Dermis microvascular lymphatic vessel endothelial cell (primary cell): ENCODE results near the gene PTPRO. TPM values are rescaled to one million over a fixed set of nuclear protein-coding genes. Genes with fewer than 3 reads are reported as not detected.

Source experiments
- DNase-seq, 2 donors: peaks; one replicate each; pipeline versions ENCODE4 v3.0.0 to v3.0.0-alpha.2; 2010; ENCODE audit warnings: low read depth in 2 of 2
- total RNA-seq: library from RNA; depleted of rRNA; stranded (reverse); fragments of >200 nt; gene quantifications from 2 replicates; pipeline ENCODE4 v1.2.1, GENCODE V29; 2014

Gene PTPRO
- total RNA-seq, 1 donor from 2014 or later: not detected

DNA sequence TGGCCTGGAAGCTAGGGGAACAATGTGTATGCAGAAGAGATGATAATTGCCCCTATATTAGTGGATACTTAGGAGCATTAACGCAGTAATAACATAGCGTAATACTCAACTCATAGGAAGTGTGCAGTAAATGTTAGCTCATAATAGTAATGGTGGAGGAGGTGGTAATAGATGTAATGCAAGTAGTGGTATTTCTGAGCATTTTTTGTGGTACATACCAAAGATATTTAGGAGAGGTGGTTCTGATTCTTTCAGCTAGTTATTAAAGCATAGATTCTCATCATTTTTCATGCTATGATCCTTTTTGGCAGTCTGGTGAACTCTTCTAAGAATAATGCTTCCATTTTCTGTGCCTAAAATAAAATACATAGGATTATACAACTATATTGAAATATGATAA lies 233.1 kb downstream of the PTPRO start:
- DNase-seq: no peak

DNA sequence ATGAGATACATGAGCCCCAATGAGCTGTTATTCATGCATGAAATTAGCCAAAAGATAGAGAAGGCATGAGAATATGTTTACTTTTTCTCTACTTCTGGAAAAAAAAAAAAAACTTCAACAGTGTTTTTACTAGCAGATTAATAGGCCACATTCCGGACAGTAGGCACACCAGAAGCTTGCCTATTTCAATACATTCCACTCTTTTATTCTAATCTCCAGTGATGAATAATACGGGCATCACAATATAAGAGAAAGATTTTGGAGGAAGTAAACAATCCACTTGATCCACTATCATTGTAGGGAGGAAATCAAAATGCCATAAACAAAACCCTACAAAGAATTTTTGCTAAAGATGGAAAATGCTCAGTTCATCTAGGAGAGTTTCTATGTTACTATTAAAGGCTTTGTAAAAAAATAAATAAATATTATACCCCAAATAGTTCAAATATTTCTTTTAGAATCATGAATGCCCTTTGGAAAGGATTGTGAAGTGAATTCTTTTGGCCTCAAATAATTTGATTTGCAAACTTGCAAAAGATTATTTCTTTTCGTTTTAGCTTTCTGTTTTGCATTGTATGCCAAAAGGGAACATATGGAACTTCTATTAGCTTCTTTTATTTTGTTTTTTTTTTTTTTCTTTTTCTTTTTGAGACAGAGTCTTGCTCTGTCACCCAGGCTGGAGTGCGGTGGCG lies 234.2 kb downstream of the PTPRO start:
- DNase-seq: no peak

DNA sequence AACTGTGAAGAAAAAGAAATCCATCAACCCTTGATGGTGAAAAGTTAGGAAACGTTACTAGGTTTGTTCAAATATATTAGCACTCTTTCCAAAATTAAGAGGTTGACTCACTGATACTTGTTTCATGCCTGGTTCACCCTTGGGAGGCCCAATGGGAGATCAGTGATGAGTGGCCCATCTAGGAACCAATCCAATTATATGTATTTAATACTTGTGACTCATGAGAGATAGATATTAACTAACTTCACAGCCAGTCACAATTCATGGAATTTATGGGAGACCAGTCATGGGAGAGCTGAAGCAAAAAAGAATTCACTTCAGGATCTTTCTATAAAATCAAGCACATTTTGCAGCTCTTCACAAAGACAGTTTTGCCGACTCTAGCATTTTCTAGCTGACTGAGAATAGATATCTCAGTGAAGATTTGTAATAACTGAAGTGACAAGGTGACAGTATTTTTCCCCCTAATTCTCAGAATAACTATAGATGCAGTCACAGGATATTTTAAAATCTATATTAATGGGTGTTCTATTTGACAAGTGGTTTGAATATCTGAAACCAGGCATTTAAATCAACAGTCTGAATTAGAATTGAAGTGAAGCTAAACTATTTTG lies 236.7 kb downstream of the PTPRO start:
- DNase-seq: no peak

DNA sequence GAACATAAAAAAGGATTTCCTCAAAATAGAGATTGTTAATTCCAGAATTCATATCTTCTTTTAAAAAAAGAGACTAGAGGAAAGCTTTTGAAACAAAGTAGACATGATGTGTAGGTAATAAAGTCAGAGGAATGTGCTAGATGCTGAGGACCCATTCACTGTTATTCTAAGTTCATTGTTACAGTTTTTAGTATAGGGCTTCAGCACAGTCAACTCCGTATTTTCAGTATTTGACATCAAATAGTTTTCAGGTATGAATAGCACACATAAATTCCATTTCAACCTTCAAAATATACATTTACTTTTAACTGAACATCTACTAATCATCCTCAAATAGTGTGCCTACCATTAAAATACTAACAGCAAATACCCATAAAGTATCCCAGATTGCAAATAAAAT lies 239.1 kb downstream of the PTPRO start:
- DNase-seq: no peak

DNA sequence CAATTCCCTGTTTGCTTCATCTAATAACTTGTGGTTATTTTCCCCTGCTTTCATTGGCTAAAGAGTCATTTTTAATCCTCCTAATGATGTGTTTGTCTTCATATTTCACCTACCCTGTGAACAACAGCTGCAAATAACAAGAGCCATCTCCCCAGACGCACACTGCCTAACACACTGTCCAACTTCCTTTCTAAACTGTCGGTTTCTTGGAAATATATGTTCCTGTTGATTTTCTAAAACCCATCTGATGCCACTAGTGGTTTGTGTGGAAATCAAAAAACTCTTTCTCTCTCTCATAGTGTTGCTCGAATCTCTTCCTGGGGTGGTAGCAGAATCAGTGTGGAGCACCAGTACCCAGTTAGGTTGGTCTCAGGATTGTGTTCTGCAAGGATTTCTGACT lies 240.0 kb downstream of the PTPRO start:
- no peak for DNase-seq

DNA sequence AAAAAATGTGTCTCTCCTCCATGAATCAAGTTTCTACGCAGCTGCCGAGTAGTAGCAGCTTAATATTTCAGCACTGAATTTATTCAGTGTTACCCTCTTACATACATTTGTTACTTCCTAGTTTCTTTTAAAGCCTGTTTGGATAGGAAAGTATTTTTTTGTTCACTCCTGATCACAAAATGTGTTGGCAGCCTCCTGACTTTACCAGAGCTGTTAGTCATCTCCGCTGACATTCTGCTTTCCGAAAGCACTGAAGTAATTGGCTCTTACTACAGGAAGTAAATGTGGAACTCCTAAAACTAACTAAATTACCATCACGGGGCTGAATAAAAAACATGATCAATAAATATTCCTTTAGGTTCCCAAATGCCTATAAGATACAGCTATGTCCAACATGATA lies 241.4 kb downstream of the PTPRO start:
- peak; percentile 39 to 56 for DNase-seq

DNA sequence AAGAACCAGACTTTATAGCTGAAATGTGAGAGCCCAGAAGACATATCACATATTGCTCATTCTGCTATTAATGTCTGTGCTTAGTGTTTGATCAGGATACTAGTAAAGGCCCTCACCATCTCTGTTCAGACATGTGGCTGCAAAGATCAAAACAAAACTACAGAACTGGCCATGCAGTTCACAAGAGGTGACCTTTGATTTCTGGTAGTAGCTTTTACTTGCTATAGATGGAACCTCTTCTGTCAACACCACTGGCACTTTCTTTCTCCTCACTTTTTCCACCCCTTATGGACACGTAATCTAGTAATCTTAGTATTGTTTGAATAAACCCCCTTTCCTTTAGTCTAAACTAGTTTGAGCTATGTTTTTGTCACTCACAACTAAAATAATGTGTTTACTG lies 252.0 kb downstream of the PTPRO start:
- DNase-seq: no peak

DNA sequence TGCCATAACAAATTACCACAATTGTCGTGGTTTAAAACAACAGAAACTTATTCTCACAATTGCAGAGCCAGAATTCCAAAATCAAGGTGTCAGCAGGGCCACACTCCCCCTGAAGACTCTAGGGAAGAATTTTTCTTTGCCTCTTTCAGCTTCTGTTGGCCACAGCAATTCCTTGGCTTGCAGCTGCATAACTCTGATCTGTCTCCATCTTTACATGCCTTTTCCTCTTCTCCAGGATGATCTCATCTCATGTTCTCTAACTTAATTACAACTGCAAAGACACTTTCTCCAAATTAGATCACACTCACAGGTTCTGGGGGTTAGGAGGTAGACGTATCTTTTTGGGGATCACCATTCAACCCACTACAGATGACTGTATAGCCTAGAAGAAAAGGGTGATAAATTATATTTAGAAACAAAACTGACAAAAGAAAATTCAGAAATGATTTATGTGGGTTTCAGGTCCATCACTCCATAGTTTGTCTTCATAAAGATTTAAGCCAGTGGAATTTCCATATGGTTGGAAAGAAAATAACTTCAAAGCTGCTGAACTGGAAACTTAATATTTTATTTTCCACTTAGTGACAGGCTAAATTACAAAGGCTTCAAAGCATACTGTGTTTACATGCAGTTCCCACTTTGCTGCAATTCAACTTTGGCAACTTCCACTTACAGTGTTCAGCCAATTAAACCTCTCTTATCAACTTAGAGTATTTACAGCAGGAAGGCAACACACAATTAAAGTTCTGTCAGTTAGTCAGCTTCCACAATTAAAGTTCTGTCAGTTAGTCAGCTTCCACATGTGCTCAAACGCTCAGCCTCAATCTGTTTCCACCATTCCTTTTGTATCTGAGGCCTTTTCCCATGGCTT lies 253.6 kb downstream of the PTPRO start:
- DNase-seq: no peak

DNA sequence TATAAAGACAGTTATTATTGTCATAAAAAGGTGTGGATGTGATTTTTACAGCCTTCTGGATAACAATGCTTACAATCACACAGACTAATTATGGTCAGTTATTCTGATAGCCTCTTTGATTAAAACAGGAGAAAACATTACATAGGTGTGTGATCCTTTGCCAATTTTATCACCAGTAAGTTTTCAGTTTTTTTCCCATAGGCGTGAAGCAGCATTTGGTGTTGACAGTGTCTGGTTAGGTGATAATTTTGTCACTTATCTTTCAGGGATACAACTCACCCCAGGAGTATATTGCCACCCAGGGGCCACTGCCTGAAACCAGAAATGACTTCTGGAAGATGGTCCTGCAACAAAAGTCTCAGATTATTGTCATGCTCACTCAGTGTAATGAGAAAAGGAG lies 258.1 kb downstream of the PTPRO start:
- DNase-seq: no peak

DNA sequence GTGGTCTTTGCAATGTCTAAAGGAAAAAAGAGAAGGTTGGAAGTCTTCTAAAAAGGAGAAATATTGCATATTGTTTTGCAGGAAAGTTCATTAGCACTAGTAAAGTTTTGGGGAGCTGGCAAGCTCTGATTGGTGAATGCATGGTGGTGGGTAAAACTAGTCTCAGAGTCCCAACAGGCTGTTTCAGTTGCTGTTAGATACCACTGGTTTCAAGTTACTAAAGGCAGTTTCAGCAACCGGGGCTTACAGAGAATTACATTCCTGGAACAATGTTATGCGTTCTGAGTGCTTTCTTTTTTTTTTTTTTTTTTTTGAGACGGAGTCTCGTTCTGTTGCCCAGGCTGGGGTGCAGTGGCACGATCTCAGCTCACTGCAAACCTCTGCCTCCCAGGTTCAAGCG lies 258.7 kb downstream of the PTPRO start:
- DNase-seq: no peak

DNA sequence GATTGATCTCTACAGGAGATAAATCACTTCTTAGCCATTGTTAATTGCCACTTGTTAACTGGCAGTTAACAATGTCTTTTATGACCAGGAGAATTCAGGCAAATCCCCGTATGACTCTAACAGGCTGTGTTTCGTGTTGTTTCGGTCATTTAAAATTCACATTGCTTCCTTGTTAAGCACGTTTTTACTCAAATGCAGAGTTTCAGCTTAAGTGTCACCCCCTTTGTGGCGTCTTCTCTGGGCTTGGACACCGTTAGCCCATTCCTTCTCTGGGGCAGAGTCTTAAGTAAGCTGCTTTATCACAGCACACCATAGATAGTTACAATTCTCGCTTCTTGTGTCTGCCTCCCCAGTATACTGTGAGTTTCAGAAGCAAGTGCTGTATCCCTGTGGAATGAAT lies 261.5 kb downstream of the PTPRO start:
- no peak for DNase-seq

DNA sequence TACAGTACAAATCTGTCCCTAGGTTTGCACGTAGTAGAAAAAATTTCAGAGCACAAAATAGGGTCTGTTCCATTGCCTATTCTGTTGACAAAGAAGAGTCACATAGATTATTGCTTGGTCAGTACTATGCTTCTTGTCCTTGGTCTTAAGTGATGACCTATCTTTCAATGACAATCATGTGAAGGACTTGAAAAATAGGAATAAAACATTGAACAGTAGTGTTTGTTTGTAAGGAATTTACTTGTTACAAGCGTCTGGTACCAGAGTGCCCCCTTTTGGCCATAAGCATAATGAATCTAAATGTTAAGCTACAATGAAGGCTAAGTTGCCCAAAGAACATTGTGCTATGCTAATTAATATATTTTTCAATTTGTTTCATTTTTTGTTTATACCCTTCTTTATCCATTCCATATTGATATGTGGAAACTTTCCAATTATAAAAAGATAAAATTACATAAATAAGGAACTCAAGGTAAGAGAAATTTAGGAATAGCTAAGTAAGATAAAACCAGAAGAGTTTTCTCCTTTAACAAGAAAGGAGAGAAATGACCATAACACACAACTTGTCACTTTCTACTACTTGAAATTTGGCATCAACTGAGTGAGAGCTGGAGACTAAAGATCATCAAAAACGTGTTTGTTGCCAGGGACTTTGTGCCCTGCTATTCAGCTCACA lies 262.2 kb downstream of the PTPRO start:
- peak; percentile 50 to 81 for DNase-seq

DNA sequence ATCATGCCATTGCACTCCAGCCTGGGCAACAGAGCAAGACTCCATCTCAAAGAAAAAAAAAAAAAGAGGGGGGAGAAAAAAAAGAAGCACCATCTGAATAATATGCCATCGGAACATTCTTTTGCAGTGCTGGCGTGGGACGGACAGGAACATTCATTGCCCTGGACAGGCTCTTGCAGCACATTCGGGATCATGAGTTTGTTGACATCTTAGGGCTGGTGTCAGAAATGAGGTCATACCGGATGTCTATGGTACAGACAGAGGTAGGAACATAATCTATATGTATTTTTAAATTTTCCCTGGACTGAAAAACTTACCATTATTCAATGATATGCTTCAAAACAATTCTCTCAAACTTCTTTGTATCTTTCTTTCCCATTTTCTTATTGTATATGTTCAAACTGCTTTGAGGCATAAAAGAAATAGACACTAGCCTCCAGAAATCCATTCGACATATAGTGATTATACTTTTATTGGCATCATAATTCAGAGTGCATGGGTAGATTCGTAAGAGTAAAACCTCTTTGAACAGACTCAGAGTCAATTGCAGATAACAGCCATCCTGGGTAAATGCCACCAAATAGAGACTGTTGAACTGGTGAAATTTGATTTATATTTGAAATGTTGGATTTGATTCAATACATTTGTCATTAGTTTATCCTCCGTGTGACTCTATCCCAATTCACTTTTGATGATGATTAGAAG lies 267.2 kb downstream of the PTPRO start:
- no peak for DNase-seq

DNA sequence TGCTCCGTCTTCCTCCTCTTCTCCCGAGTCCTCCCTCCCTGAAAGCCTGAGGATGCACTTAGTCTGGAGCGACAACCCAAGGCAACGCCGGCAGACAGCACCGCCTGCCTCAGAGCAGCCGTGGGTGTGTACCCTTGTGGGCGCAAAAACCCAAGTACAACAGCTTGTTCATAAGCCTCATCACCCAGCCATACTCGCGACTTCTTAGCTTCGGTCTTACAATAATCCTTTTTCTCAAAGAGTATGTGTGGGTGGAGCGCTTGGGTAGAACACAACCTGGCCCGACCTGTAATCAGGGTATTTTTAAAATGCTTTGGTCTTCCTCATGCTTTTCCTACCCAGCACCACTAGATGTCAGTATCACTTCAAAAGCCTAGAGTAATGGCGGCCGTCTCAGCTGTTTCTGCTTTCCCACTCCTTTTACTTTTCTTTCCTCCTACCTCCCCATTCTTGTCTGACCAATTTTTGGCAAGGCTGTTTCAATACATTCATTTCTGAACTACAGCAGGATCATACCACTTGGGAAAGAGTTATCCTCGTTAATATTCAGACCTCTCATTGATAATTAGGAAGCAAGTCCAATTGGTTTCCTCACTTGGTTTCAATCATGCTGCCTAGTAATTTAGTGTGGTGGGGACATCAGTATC lies 268.0 kb downstream of the PTPRO start:
- peak; percentile 30 to 68 for DNase-seq

DNA sequence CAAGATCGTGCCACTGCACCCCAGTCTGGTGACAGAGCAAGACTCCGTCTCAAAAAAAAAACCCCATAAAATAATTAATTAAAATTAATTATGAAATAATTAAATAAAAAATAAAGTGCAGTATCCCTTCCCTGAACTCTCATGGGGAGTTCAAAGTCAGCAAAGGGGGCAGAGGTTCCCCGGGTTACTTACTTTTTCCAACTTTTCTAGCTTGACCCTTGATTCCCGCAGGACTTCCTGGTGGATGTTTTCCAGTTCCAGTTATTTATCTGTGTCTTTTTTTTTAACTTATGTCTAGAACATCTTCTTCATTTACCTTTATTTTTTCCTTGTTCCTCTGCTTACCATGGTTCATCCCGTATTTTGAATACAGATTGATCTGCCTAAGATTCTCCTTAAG lies 269.5 kb downstream of the PTPRO start:
- DNase-seq: no peak

DNA sequence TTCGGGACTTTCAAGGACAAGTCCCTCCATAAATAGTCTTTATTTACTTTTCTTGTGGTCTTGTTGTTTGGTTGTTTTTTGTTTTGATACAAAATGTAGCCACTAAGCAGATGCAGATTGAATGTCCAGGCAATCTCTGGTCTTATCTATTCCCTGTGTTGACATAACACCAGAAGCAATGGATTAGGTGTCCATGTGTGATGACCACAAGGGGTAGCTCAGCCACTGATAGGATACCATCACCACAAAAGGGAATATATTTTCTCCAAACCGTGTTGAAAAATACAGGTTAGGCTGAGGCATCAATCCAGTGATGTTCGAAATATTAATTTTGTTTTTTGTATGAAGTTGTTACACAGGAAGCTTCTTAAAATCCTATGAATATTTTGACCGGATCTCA lies 270.6 kb downstream of the PTPRO start:
- peak in 1 of 2 donors; percentile 61 for DNase-seq

DNA sequence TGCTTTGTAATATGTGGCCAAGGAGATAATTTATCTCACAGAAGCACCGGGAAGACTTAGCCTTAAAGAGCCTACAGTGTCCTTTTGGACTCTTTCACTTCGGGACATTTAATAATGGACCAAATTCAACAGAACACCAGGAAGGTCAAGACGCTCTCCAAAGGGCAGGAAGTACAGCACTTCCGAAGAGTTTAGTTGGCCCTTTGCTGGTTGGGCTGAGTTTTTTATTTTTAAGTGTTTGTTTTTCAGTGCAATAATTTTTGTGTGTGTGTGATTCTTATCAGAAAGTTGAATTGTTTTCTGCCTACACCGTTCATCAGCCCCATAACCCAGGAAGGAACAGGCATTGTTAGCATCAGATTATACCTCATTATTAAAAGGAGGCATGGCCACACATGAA lies 273.9 kb downstream of the PTPRO start:
- DNase-seq: peak in 1 of 2 donors; percentile 25

DNA sequence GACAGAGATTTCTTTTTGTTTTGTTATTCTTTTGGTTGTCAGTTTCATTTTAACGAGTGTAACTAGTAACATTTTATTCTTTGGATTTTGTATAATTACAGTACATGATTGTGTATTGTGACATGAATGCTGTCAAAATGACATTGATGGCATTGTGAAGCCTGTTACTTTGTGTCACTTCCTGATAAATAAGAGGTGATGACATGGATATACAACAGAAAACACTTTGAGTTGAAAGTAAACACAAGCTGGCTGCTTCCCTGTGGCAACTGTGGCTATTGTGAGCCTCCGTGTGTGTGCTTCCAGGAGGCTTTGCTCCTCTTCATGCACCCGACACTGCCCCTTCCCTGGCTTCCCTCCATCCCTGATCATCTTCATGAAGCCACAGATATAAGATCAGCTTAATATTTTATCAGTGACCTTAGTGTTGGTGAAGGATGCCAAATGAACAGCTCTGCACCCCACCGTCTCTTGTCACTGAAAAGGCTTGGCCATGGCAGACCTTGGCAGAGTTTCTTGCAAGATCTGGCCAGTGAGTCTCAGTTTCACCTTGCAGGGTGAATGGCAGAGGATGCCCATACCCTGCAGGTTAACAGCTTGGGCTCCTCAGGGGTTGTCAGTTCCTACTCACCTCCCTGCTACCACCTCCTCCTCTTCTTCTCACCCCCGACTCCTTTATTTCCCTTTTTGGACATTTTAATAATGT lies 275.0 kb downstream of the PTPRO start:
- DNase-seq: no peak

DNA sequence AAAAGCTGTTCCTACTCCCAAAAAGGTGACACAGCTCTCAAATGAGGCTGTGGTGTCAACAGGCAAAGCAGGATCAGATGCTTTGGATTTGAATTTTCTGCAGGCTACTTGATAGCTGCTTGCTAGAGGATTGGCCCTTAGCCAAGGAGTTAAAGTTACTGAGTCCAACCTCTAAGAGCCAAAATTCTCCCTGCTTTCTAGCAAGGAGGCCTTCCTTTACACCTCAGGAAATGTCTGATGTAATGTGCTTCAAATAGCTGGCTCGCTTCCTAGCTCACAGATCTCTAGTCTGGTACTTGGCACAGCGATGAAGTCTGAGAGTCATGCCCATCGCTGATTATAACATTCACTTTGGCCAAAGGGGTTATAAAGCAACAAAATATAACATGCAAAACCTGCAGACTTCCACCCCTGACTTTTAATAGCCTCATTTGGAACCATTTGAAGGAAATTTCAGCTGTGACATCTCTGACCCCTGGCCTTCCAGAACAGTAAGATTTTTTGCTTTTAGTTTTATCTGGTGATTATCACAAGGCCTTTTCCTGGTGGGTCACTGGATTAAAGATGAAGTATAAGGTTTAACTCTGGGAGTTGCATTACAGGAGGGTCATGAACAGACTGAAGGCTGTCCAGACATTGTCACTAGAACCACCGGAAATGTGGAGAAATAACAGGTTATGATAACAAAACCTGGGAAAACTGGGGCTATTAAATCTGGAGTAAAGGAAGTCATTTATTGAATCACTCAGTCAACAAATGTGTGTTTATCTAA lies 277.1 kb downstream of the PTPRO start:
- DNase-seq: peak; percentile 58 to 82
